ENCODE results near the gene PNPT1.

The PNPT1 gene

GRCh38 chr2:55668956-55669355 lies 24.7 kb downstream of the PNPT1 start:
- no peak overlapping the region for H3K4me3 ChIP-seq (ENCODE audit: extremely low read depth, insufficient read depth, low read length, poor library complexity, severe bottlenecking)
- no peaks in the 10 kb centered on the region for H3K9me3 ChIP-seq (ENCODE audit: control insufficient read depth, low read length)
- H3K4me1 ChIP-seq (ENCODE audit: control insufficient read depth, insufficient read depth, low read length, poor library complexity, severe bottlenecking) = no peaks in the 10 kb centered on the region
- peaks cover 48% of the 10 kb centered on the region for H3K36me3 ChIP-seq (ENCODE audit: control insufficient read depth, insufficient read depth, low read length)
- no peak overlapping the region for H3K27ac ChIP-seq (ENCODE audit: low read depth, low read length, severe bottlenecking)

GRCh38 chr2:55653255-55653654 lies 40.4 kb downstream of the PNPT1 start:
- no peaks in the 10 kb centered on the region for H3K4me1 ChIP-seq (ENCODE audit: control insufficient read depth, insufficient read depth, low read length, poor library complexity, severe bottlenecking)
- H3K4me3 ChIP-seq (ENCODE audit: extremely low read depth, insufficient read depth, low read length, poor library complexity, severe bottlenecking) = no peak overlapping the region
- peaks cover 43% of the 10 kb centered on the region for H3K36me3 ChIP-seq (ENCODE audit: control insufficient read depth, insufficient read depth, low read length)
- WGBS, 2 experiments (ENCODE audit: insufficient coverage in 2 of 2) = 80% methylated on average over 1 of the region's 2 CpGs; no CpG with 5 or more reads in 1 of the 2 experiments
- H3K27ac ChIP-seq (ENCODE audit: low read depth, low read length, severe bottlenecking) = no peak overlapping the region
- no peaks in the 10 kb centered on the region for H3K9me3 ChIP-seq (ENCODE audit: control insufficient read depth, low read length)

GRCh38 chr2:55649211-55649610 lies 44.4 kb downstream of the PNPT1 start:
- H3K27ac ChIP-seq (ENCODE audit: low read depth, low read length, severe bottlenecking) = no peak overlapping the region
- no peaks in the 10 kb centered on the region for H3K4me1 ChIP-seq (ENCODE audit: control insufficient read depth, insufficient read depth, low read length, poor library complexity, severe bottlenecking)
- WGBS, 2 experiments (ENCODE audit: insufficient coverage in 2 of 2) = 100% methylated on average over 1 of the region's 1 CpG; no CpG with 5 or more reads in 1 of the 2 experiments
- no peaks in the 10 kb centered on the region for H3K9me3 ChIP-seq (ENCODE audit: control insufficient read depth, low read length)
- H3K36me3 ChIP-seq (ENCODE audit: control insufficient read depth, insufficient read depth, low read length) = peaks cover 39% of the 10 kb centered on the region
- H3K4me3 ChIP-seq (ENCODE audit: extremely low read depth, insufficient read depth, low read length, poor library complexity, severe bottlenecking) = no peak overlapping the region

- 100% methylated on average over 2 of the region's 3 CpGs; no CpG with 5 or more reads in 1 of the 2 experiments for WGBS, 2 experiments (ENCODE audit: insufficient coverage in 2 of 2)
- Histone ChIP-seq H3K4me3 (ENCODE audit: extremely low read depth, insufficient read depth, low read length, poor library complexity, severe bottlenecking) (no peak overlapping the region), H3K9me3 (ENCODE audit: control insufficient read depth, low read length) (no peaks in the 10 kb centered on the region), H3K4me1 (ENCODE audit: control insufficient read depth, insufficient read depth, low read length, poor library complexity, severe bottlenecking) (no peaks in the 10 kb centered on the region), H3K36me3 (ENCODE audit: control insufficient read depth, insufficient read depth, low read length) (peaks cover 45% of the 10 kb centered on the region), H3K27ac (ENCODE audit: low read depth, low read length, severe bottlenecking) (no peak overlapping the region)
Measured at GRCh38 chr2:55636831-55637230, 56.8 kb downstream of the PNPT1 start.

GRCh38 chr2:55628931-55629330 lies 64.7 kb downstream of the PNPT1 start:
- H3K27ac ChIP-seq (ENCODE audit: low read depth, low read length, severe bottlenecking) = no peak overlapping the region
- no peaks in the 10 kb centered on the region for H3K4me1 ChIP-seq (ENCODE audit: control insufficient read depth, insufficient read depth, low read length, poor library complexity, severe bottlenecking)
- no peak overlapping the region for H3K4me3 ChIP-seq (ENCODE audit: extremely low read depth, insufficient read depth, low read length, poor library complexity, severe bottlenecking)
- no peaks in the 10 kb centered on the region for H3K9me3 ChIP-seq (ENCODE audit: control insufficient read depth, low read length)
- H3K36me3 ChIP-seq (ENCODE audit: control insufficient read depth, insufficient read depth, low read length) = peaks cover 19% of the 10 kb centered on the region
- 100% methylated on average over 1 to 2 of the region's 2 CpGs for WGBS, 2 experiments (ENCODE audit: insufficient coverage in 2 of 2)

GRCh38 chr2:55627915-55628314 lies 65.7 kb downstream of the PNPT1 start:
- no peaks in the 10 kb centered on the region for H3K9me3 ChIP-seq (ENCODE audit: control insufficient read depth, low read length)
- no peaks in the 10 kb centered on the region for H3K4me1 ChIP-seq (ENCODE audit: control insufficient read depth, insufficient read depth, low read length, poor library complexity, severe bottlenecking)
- H3K27ac ChIP-seq (ENCODE audit: low read depth, low read length, severe bottlenecking) = no peak overlapping the region
- no CpG with 5 or more reads among the region's 1 CpG for WGBS, 2 experiments (ENCODE audit: insufficient coverage in 2 of 2)
- no peak overlapping the region for H3K4me3 ChIP-seq (ENCODE audit: extremely low read depth, insufficient read depth, low read length, poor library complexity, severe bottlenecking)
- H3K36me3 ChIP-seq (ENCODE audit: control insufficient read depth, insufficient read depth, low read length) = peaks cover 19% of the 10 kb centered on the region

- no peak overlapping the region for H3K27ac ChIP-seq (ENCODE audit: low read depth, low read length, severe bottlenecking)
- 91 to 98% methylated on average over 4 to 5 of the region's 7 CpGs for WGBS, 2 experiments (ENCODE audit: insufficient coverage in 2 of 2)
- no peaks in the 10 kb centered on the region for H3K9me3 ChIP-seq (ENCODE audit: control insufficient read depth, low read length)
- H3K4me1 ChIP-seq (ENCODE audit: control insufficient read depth, insufficient read depth, low read length, poor library complexity, severe bottlenecking) = no peaks in the 10 kb centered on the region
- H3K36me3 ChIP-seq (ENCODE audit: control insufficient read depth, insufficient read depth, low read length) = peaks cover 21% of the 10 kb centered on the region
- H3K4me3 ChIP-seq (ENCODE audit: extremely low read depth, insufficient read depth, low read length, poor library complexity, severe bottlenecking) = no peak overlapping the region
Measured at GRCh38 chr2:55621802-55622201, 71.8 kb downstream of the PNPT1 start.

GRCh38 chr2:55620123-55620779 lies 73.4 kb downstream of the PNPT1 start:
- Histone ChIP-seq H3K9me3 (ENCODE audit: control insufficient read depth, low read length) (no peaks in the 10 kb centered on the region), H3K4me1 (ENCODE audit: control insufficient read depth, insufficient read depth, low read length, poor library complexity, severe bottlenecking) (no peaks in the 10 kb centered on the region), H3K36me3 (ENCODE audit: control insufficient read depth, insufficient read depth, low read length) (peaks cover 13% of the 10 kb centered on the region), H3K4me3 (ENCODE audit: extremely low read depth, insufficient read depth, low read length, poor library complexity, severe bottlenecking) (no peak overlapping the region), H3K27ac (ENCODE audit: low read depth, low read length, severe bottlenecking) (no peak overlapping the region)
- no CpG with 5 or more reads among the region's 3 CpGs for WGBS, 2 experiments (ENCODE audit: insufficient coverage in 2 of 2)

- Histone ChIP-seq H3K9me3 (ENCODE audit: control insufficient read depth, low read length) (no peaks in the 10 kb centered on the region), H3K4me1 (ENCODE audit: control insufficient read depth, insufficient read depth, low read length, poor library complexity, severe bottlenecking) (no peaks in the 10 kb centered on the region), H3K4me3 (ENCODE audit: extremely low read depth, insufficient read depth, low read length, poor library complexity, severe bottlenecking) (peak overlapping the region; percentile 92), H3K36me3 (ENCODE audit: control insufficient read depth, insufficient read depth, low read length) (peaks cover 13% of the 10 kb centered on the region), H3K27ac (ENCODE audit: low read depth, low read length, severe bottlenecking) (peak overlapping the region; percentile 94)
- WGBS, 2 experiments (ENCODE audit: insufficient coverage in 2 of 2) = 0% methylated on average over 26 to 27 of the region's 32 CpGs
Measured at GRCh38 chr2:55618275-55619055, 75.2 kb downstream of the PNPT1 start.

- H3K4me1 ChIP-seq (ENCODE audit: control insufficient read depth, insufficient read depth, low read length, poor library complexity, severe bottlenecking) = no peaks in the 10 kb centered on the region
- H3K27ac ChIP-seq (ENCODE audit: low read depth, low read length, severe bottlenecking) = peak overlapping the region; percentile 94
- peaks cover 14% of the 10 kb centered on the region for H3K36me3 ChIP-seq (ENCODE audit: control insufficient read depth, insufficient read depth, low read length)
- WGBS, 2 experiments (ENCODE audit: insufficient coverage in 2 of 2) = 0 to 2% methylated on average over 10 of the region's 10 CpGs
- no peaks in the 10 kb centered on the region for H3K9me3 ChIP-seq (ENCODE audit: control insufficient read depth, low read length)
- peak overlapping the region; percentile 92 for H3K4me3 ChIP-seq (ENCODE audit: extremely low read depth, insufficient read depth, low read length, poor library complexity, severe bottlenecking)
Measured at GRCh38 chr2:55618025-55618274, 75.7 kb downstream of the PNPT1 start.

Data from mesodermal cell (in vitro differentiated cells).